ENCODE measurements around the gene NDUFAF8. TPM values are rescaled to one million over a fixed set of nuclear protein-coding genes. Genes with fewer than 3 reads are reported as not detected.

NDUFAF8 gene
- total RNA-seq, 1 experiment from 2014 or later = 102 TPM

- Histone ChIP-seq H3K9me3 (ENCODE audit: control insufficient read depth in 1 of 2, insufficient read depth in 1 of 2, low read depth in 1 of 2, low read length in 2 of 2) (no peaks in the 10 kb centered on the region), H3K4me2 (ENCODE audit: low read length) (no peak overlapping the region), H3K9me2 (ENCODE audit: insufficient read depth) (no peaks in the 10 kb centered on the region), H4K20me1 (ENCODE audit: insufficient read depth) (no peaks in the 10 kb centered on the region), H3K36me3 (ENCODE audit: control insufficient read depth in 1 of 2, insufficient read depth in 2 of 2, low read length in 2 of 2) (peaks cover 3 to 8% of the 10 kb centered on the region in 2 experiments), H3K27me3 (ENCODE audit: insufficient read depth, low read length) (no peaks in the 10 kb centered on the region), H3K4me1 (ENCODE audit: control insufficient read depth in 1 of 2, insufficient read depth in 2 of 2, low read length in 2 of 2) (peaks cover 0 to 8% of the 10 kb centered on the region in 2 experiments; a peak in 1 of 4 replicates), H3K79me2 (ENCODE audit: insufficient read depth, low read length) (no peaks in the 10 kb centered on the region), H3K9ac (ENCODE audit: low read length) (no peak overlapping the region), H3K27ac (ENCODE audit: low read depth, low read length) (no peak overlapping the region), H3K4me3 (replicated peaks in 1 of 2; ENCODE audit: low read depth in 1 of 2, low read length in 2 of 2) (no peak overlapping the region), H2AFZ (ENCODE audit: low read depth, low read length, poor library complexity, severe bottlenecking) (no peak overlapping the region)
- DNase-seq (ENCODE audit: low read depth, low spot score) (no peak), ATAC-seq (no peak)
- CTCF ChIA-PET = interaction anchor here (1.1 kb wide), 1 partner anchor 24 kb away, joined by 3 read pairs; no protein-coding TSS in a partner anchor
- no TSS peak for BruUV-seq (replicated peaks)
- RAD21 ChIA-PET (ENCODE audit: low non-redundant PET in 1 of 2, low total read pairs in 2 of 2, uncharacterized antibody in 2 of 2, unreplicated experiment in 2 of 2) = no interaction called here
- no peak for TF ChIP-seq EZH2phosphoT487 (IDR thresholded peaks at IDR 0.05; ENCODE audit: borderline replicate concordance)
- no peak for TF ChIP-seq EGR1 (IDR thresholded peaks at IDR 0.05; ENCODE audit: low read depth)
- TF ChIP-seq JUND (IDR thresholded peaks at IDR 0.05) = no peak
- TF ChIP-seq REST (IDR thresholded peaks at IDR 0.05; ENCODE audit: low read depth) = no peak
- intact Hi-C loops (cut with micrococcal nuclease) = no loop called here
- POLR2A ChIA-PET = no interaction called here
These were observed 40.2 kb upstream of the NDUFAF8 start for GRCh38 chr17:81198826-81199481.

- ATAC-seq (no peak), DNase-seq (ENCODE audit: low read depth, low spot score) (no peak)
- no TSS peak for BruUV-seq (replicated peaks)
- H3K9me3 ChIP-seq (ENCODE audit: control insufficient read depth in 1 of 2, insufficient read depth in 1 of 2, low read depth in 1 of 2, low read length in 2 of 2) = no peaks in the 10 kb centered on the region
- no peaks in the 10 kb centered on the region for H3K27me3 ChIP-seq (ENCODE audit: insufficient read depth, low read length)
- H4K20me1 ChIP-seq (ENCODE audit: insufficient read depth) = no peaks in the 10 kb centered on the region
- H3K4me2 ChIP-seq (ENCODE audit: low read length) = no peak overlapping the region
- H3K4me1 ChIP-seq (ENCODE audit: control insufficient read depth in 1 of 2, insufficient read depth in 2 of 2, low read length in 2 of 2) = peaks cover 0 to 8% of the 10 kb centered on the region in 2 experiments; a peak in 1 of 4 replicates
- intact Hi-C loops (cut with micrococcal nuclease) = no loop called here
- peaks cover 2 to 8% of the 10 kb centered on the region in 2 experiments for H3K36me3 ChIP-seq (ENCODE audit: control insufficient read depth in 1 of 2, insufficient read depth in 2 of 2, low read length in 2 of 2)
- CTCF ChIA-PET = no interaction called here
- no peaks in the 10 kb centered on the region for H3K9me2 ChIP-seq (ENCODE audit: insufficient read depth)
- POLR2A ChIA-PET = no interaction called here
- H2AFZ ChIP-seq (ENCODE audit: low read depth, low read length, poor library complexity, severe bottlenecking) = no peak overlapping the region
- no peak overlapping the region for H3K9ac ChIP-seq (ENCODE audit: low read length)
- no peaks in the 10 kb centered on the region for H3K79me2 ChIP-seq (ENCODE audit: insufficient read depth, low read length)
- RAD21 ChIA-PET (ENCODE audit: low non-redundant PET in 1 of 2, low total read pairs in 2 of 2, uncharacterized antibody in 2 of 2, unreplicated experiment in 2 of 2) = no interaction called here
- TF ChIP-seq EZH2 (IDR thresholded peaks at IDR 0.05) = no peak
- no peak for TF ChIP-seq ELF1 (IDR thresholded peaks at IDR 0.05; ENCODE audit: borderline replicate concordance, low read depth)
- TF ChIP-seq POLR2A (IDR thresholded peaks at IDR 0.05; ENCODE audit: borderline replicate concordance, extremely low read depth, insufficient read depth, insufficient read length) = no peak
- TF ChIP-seq MAX (IDR thresholded peaks at IDR 0.05) = no peak
- TF ChIP-seq TCF7L2 (IDR thresholded peaks at IDR 0.05; ENCODE audit: borderline replicate concordance, extremely low read depth, insufficient read depth, insufficient read length) = no peak
- no peak for TF ChIP-seq CEBPB (IDR thresholded peaks at IDR 0.05; ENCODE audit: low read depth)
- no peak for TF ChIP-seq EZH2phosphoT487 (IDR thresholded peaks at IDR 0.05; ENCODE audit: borderline replicate concordance)
- no peak for TF ChIP-seq EGR1 (IDR thresholded peaks at IDR 0.05; ENCODE audit: low read depth)
- TF ChIP-seq ATF3 (IDR thresholded peaks at IDR 0.05) = no peak
- no peak for TF ChIP-seq FOSL1 (IDR thresholded peaks at IDR 0.05; ENCODE audit: low read depth)
- TF ChIP-seq JUND (IDR thresholded peaks at IDR 0.05) = no peak
- TF ChIP-seq SP1 (IDR thresholded peaks at IDR 0.05; ENCODE audit: low read depth) = no peak
- no peak for TF ChIP-seq CBX3 (IDR thresholded peaks at IDR 0.05; ENCODE audit: low read depth)
- TF ChIP-seq RAD21 (IDR thresholded peaks at IDR 0.05; ENCODE audit: low read depth) = no peak
- H3K27ac ChIP-seq (ENCODE audit: low read depth, low read length) = no peak overlapping the region
- H3K4me3 ChIP-seq (replicated peaks in 1 of 2; ENCODE audit: low read depth in 1 of 2, low read length in 2 of 2) = no peak overlapping the region
These were observed 39.7 kb upstream of the NDUFAF8 start for GRCh38 chr17:81199482-81199830.

Data from HCT116 (cell line).